A549 (cell line): ENCODE measurements around the gene TSPAN10. TPM values are rescaled to one million over a fixed set of nuclear protein-coding genes. Genes with fewer than 3 reads are reported as not detected.

ENCODE experiments used
- ATAC-seq, 2 experiments: fragments of 200-7000 bp in 1 of 2; fragments of >200 bp in 1 of 2; cut with Nextera tagmentation in 1 of 2; cut with Tn5 transposase in 1 of 2; 3 replicates each; pipeline versions ENCODE4 v1.8.0 to v1.9.1; 2018 to 2020; ENCODE audit warnings: mild to moderate bottlenecking in 1 of 2, moderate library complexity in 1 of 2
- CTCF ChIA-PET: fragments of 300-600 bp; sonication (Branson Sonifier 250); formaldehyde crosslinking; extraction: SDS; loops from one replicate; lab custom pipeline; 2021; ENCODE audit warnings: antibody characterized with exemption, inconsistent platforms; lab: Yijun Ruan, JAX
- POLR2A ChIA-PET: fragments of 350-600 bp; formaldehyde crosslinking; extraction: SDS; loops from one replicate; lab custom pipeline; 2021; ENCODE audit warnings: antibody characterized with exemption, inconsistent platforms; lab: Yijun Ruan, JAX
- DNase-seq, 2 experiments: peaks; one replicate each; pipeline versions ENCODE4 v3.0.0 to v3.0.0-alpha.2; 2011 to 2016; ENCODE audit warnings: low read depth in 1 of 2, low spot score in 1 of 2
- FAIRE-seq: peaks from 2 replicates; lab custom pipeline; 2011; peaks lifted over from hg19 to GRCh38; lab: Jason Lieb, UNC
- H3K27ac ChIP-seq, 2 experiments: fragments of >200 bp; sonication (Bioruptor Twin); formaldehyde crosslinking; 3 replicates each; pipeline ENCODE4 v1.5.1; 2016 to 2017
- H3K4me1 ChIP-seq: fragments of >200 bp; sonication (Bioruptor Twin); formaldehyde crosslinking; 3 replicates; pipeline ENCODE4 v1.6.1; 2016
- H3K4me2 ChIP-seq: fragments of >200 bp; sonication (Bioruptor Twin); formaldehyde crosslinking; 3 replicates; pipeline ENCODE4 v1.6.1; 2016
- H3K4me3 ChIP-seq: fragments of >200 bp; sonication (Bioruptor Twin); formaldehyde crosslinking; 3 replicates; pipeline ENCODE4 v1.5.1; 2016
- H3K9me3 ChIP-seq: fragments of >200 bp; sonication (Bioruptor Twin); formaldehyde crosslinking; 3 replicates; pipeline ENCODE4 v1.6.1; 2016
- ATOH8 ChIP-seq: fragments of 250-450 bp; sonication (Bioruptor Pico); IDR thresholded peaks from 2 replicates; pipeline ENCODE4 v1.5.0; 2020; ENCODE audit warnings: low read depth, mild to moderate bottlenecking, moderate library complexity
- BCL3 ChIP-seq: fragments of >200 bp; sonication (Bioruptor Twin); formaldehyde crosslinking; IDR thresholded peaks from 3 replicates; pipeline ENCODE4 v1.6.1; 2016
- CBX2 ChIP-seq: fragments of 200-600 bp; sonication (generic); IDR thresholded peaks from 2 replicates; pipeline ENCODE4 v1.6.1; 2016; ENCODE audit warnings: low read depth, mild to moderate bottlenecking, borderline replicate concordance
- CHD2 ChIP-seq: fragments of 150-350 bp; IDR thresholded peaks from 2 replicates; pipeline ENCODE4 v1.6.1; 2014; ENCODE audit warnings: low read length; ENCODE audit not compliant: partially characterized antibody
- E2F6 ChIP-seq: IDR thresholded peaks from 2 replicates; pipeline ENCODE4 v1.6.1; 2012; ENCODE audit warnings: low read depth, borderline replicate concordance
- EHF ChIP-seq: fragments of 250-450 bp; sonication (Bioruptor Pico); IDR thresholded peaks from 2 replicates; pipeline ENCODE4 v1.5.0; 2020; ENCODE audit warnings: mild to moderate bottlenecking
- EHMT2 ChIP-seq: fragments of 200-600 bp; sonication (generic); IDR thresholded peaks from 2 replicates; pipeline ENCODE4 v1.6.1; 2016; ENCODE audit warnings: antibody characterized with exemption, low read depth, mild to moderate bottlenecking, moderate library complexity
- FOSL2 ChIP-seq, 2 experiments: fragments of 450-650 bp in 1 of 2; fragments of >200 bp in 1 of 2; sonication (Bioruptor Twin) in 1 of 2; formaldehyde crosslinking; IDR thresholded peaks; 2 replicates each; pipeline versions ENCODE4 v1.5.0 to v1.6.1; 2016 to 2020; ENCODE audit warnings: mild to moderate bottlenecking in 1 of 2, moderate library complexity in 1 of 2
- FOXS1 ChIP-seq: fragments of 250-450 bp; sonication (Bioruptor Pico); IDR thresholded peaks from 2 replicates; pipeline ENCODE4 v1.5.0; 2020; ENCODE audit warnings: mild to moderate bottlenecking, moderate library complexity
- HDAC2 ChIP-seq: fragments of 200-600 bp; sonication (generic); IDR thresholded peaks from 2 replicates; pipeline ENCODE4 v1.6.1; 2016
- HOXB13 ChIP-seq: fragments of 250-450 bp; sonication (Bioruptor Pico); IDR thresholded peaks from 2 replicates; pipeline ENCODE4 v1.5.0; 2020; ENCODE audit warnings: low read depth, mild to moderate bottlenecking, moderate library complexity
- HOXB5 ChIP-seq: fragments of 250-450 bp; sonication (Bioruptor Pico); IDR thresholded peaks from 2 replicates; pipeline ENCODE4 v1.5.0; 2020; ENCODE audit warnings: mild to moderate bottlenecking, moderate library complexity
- JUNB ChIP-seq: fragments of >200 bp; sonication (Bioruptor Twin); formaldehyde crosslinking; IDR thresholded peaks from 2 replicates; pipeline ENCODE4 v1.6.1; 2016
- KDM5A ChIP-seq: fragments of 200-600 bp; sonication (generic); IDR thresholded peaks from 2 replicates; pipeline ENCODE4 v1.6.1; 2016; ENCODE audit warnings: antibody characterized with exemption, mild to moderate bottlenecking
- MAZ ChIP-seq: fragments of 150-350 bp; IDR thresholded peaks from 2 replicates; pipeline ENCODE4 v1.6.1; 2014; ENCODE audit warnings: antibody characterized with exemption, low read depth, low read length, borderline replicate concordance
- MYC ChIP-seq: IDR thresholded peaks from 2 replicates; pipeline ENCODE4 v1.6.1; 2012; ENCODE audit warnings: mild to moderate bottlenecking, inconsistent platforms, low read length, improper control_type of control experiment, borderline replicate concordance
- NPAS2 ChIP-seq: fragments of 250-450 bp; sonication (Bioruptor Pico); IDR thresholded peaks from 2 replicates; pipeline ENCODE4 v1.8.0; 2022; ENCODE audit warnings: mild to moderate bottlenecking, moderate library complexity, borderline replicate concordance
- PHF8 ChIP-seq: fragments of 200-600 bp; sonication (generic); IDR thresholded peaks from 2 replicates; pipeline ENCODE4 v1.6.1; 2016; ENCODE audit warnings: low read depth, mild to moderate bottlenecking, antibody characterized with exemption, moderate library complexity, borderline replicate concordance
- POLR2A ChIP-seq: IDR thresholded peaks from 2 replicates; pipeline ENCODE4 v1.6.1; 2012; ENCODE audit warnings: mild to moderate bottlenecking, low read length
- POLR2AphosphoS2 ChIP-seq: conservative IDR thresholded peaks from 2 replicates; pipeline ENCODE4 v1.6.1; 2012; ENCODE audit warnings: low read length, improper control_type of control experiment, inconsistent platforms
- RAD21 ChIP-seq, 2 experiments: fragments of >200 bp in 1 of 2; sonication (Bioruptor Twin) in 1 of 2; formaldehyde crosslinking in 1 of 2; IDR thresholded peaks in 1 of 2; conservative IDR thresholded peaks in 1 of 2; 2 replicates in 1 of 2; 3 replicates in 1 of 2; pipeline ENCODE4 v1.6.1; 2012 to 2018; ENCODE audit warnings: inconsistent platforms in 1 of 2
- RCOR1 ChIP-seq: fragments of 150-350 bp; IDR thresholded peaks from 2 replicates; pipeline ENCODE4 v1.6.1; 2014; ENCODE audit warnings: antibody characterized with exemption, low read length, low read depth
- RNF2 ChIP-seq: fragments of 200-600 bp; sonication (generic); IDR thresholded peaks from 2 replicates; pipeline ENCODE4 v1.6.1; 2016; ENCODE audit warnings: low read depth, mild to moderate bottlenecking, antibody characterized with exemption, moderate library complexity, borderline replicate concordance
- TFCP2L1 ChIP-seq: fragments of 250-450 bp; sonication (Bioruptor Pico); IDR thresholded peaks from 2 replicates; pipeline ENCODE4 v1.5.0; 2021; ENCODE audit warnings: mild to moderate bottlenecking
- TP53 ChIP-seq: fragments of 250-450 bp; sonication (Bioruptor Pico); IDR thresholded peaks from 2 replicates; pipeline ENCODE4 v1.5.0; 2021; ENCODE audit warnings: mild to moderate bottlenecking, moderate library complexity
- ZC3H11A ChIP-seq: fragments of 450-650 bp; IDR thresholded peaks from 2 replicates; pipeline ENCODE4 v1.6.1; 2014; ENCODE audit warnings: antibody characterized with exemption, mild to moderate bottlenecking
- ZSCAN20 ChIP-seq: fragments of 250-450 bp; sonication (Bioruptor Pico); IDR thresholded peaks from 2 replicates; pipeline ENCODE4 v1.8.0; 2022; ENCODE audit warnings: mild to moderate bottlenecking, moderate library complexity
- WGBS: methylation state at CpG from one replicate; pipeline ENCODE4 v1.1.6; 2017; ENCODE audit errors: missing lambda C conversion rate; 5-methylcytosine and 5-hydroxymethylcytosine counted together
- polyA plus RNA-seq, 4 experiments: library from polyadenylated mRNA; depleted of rRNA in 3 of 4; stranded (reverse); fragments of >200 nt; fragmentation: RNase III in 1 of 4; extraction: RNeasy Plus Mini Kit Qiagen cat#74134 plus additional on column Dnase treatment in 1 of 4; gene quantifications; 2 replicates in 3 of 4; 3 replicates in 1 of 4; pipeline ENCODE4 v1.2.3, GENCODE V29; 2011 to 2017
- TF ChIP-seq, protein P1 (sequence below): fragments of >200 bp; sonication (Bioruptor Twin); formaldehyde crosslinking; IDR thresholded peaks from 3 replicates; pipeline ENCODE4 v1.5.1; 2016

TSPAN10 gene
- polyA plus RNA-seq, 2 of the 4 experiments (the other 2 are of a cell fraction): 1.4 to 6.3 TPM

DNA sequence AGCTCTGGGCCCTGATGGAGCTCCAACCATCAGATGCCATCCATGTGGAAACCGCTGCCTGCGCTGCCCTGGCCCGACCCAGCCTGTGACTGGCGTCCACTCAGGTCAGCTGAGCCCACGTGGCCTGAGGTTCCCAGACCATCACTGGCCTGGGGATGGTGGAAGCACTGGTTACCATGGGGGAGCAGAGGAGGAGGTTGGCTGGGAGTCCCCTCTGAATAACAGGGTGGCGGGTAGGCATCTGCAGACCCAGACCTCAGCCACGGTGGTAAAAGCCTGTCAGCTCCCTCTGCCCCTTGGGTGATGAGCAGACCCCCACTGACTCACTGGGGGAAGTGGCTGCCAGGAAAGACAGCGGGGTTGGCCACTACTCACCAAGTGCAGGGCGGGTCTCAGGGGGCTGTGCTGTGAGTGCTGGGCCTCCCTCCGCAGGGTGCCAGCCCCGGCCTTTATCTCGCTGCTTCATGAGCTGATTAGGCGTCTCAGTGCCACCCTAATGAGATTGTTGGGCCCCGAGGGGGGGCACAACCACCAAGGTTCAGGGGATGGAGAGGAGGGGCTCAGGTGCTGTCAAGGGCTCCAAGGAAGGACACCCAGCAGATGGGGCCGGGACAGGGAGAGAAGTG lies 19.2 kb downstream of the TSPAN10 start, which contains the start of gene PDE6G:
PDE6G (minus strand) TSS at position 425 of the 626 bp plus-strand sequence. CDS start 3,237 bp downstream, outside the sequence.
- WGBS: 83% methylated on average over 15 of the region's 15 CpGs
- POLR2A ChIA-PET: interaction anchor here (1.0 to 1.4 kb wide), 2 partner anchors 11 to 19 kb away, joined by 3 read pairs; partner anchors contain the start of genes CCDC137, NPLOC4 and TSPAN10
- FAIRE-seq (no peak), DNase-seq (no peak), ATAC-seq (0 out of 6 replicates have a peak, but pooled peaks of 1 of the 2 experiments have one; percentile 5)
- Histone ChIP-seq H3K9me3 (no peaks in the 10 kb centered on the region), H3K4me1 (peaks cover 9% of the 10 kb centered on the region), H3K27ac (peak within 1 kb of the TSS in 1 of 2 experiments; percentile 2; a peak in 1 of 6 replicates), H3K4me2 (no peak within 1 kb of the TSS), H3K4me3 (no peak within 1 kb of the TSS)
- CTCF ChIA-PET: interaction anchor here (0.8 to 3.4 kb wide), 7 partner anchors 9 to 55 kb away, joined by 3 to 17 read pairs (median 4); no protein-coding TSS in a partner anchor
- TF ChIP-seq TP53 (CRISPR knock-in tag): no peak
- TF ChIP-seq FOSL2 (IDR thresholded peaks at IDR 0.05): no peak
- TF ChIP-seq FOSL2 (CRISPR knock-in tag; IDR thresholded peaks at IDR 0.05): no peak
- TF ChIP-seq PHF8: no peak
- no peak for TF ChIP-seq FOXS1
- no peak for TF ChIP-seq KDM5A
- TF ChIP-seq RNF2: no peak
- TF ChIP-seq BCL3: no peak
- no peak for TF ChIP-seq EHMT2
- TF ChIP-seq RCOR1: no peak
- TF ChIP-seq, protein P1, sequence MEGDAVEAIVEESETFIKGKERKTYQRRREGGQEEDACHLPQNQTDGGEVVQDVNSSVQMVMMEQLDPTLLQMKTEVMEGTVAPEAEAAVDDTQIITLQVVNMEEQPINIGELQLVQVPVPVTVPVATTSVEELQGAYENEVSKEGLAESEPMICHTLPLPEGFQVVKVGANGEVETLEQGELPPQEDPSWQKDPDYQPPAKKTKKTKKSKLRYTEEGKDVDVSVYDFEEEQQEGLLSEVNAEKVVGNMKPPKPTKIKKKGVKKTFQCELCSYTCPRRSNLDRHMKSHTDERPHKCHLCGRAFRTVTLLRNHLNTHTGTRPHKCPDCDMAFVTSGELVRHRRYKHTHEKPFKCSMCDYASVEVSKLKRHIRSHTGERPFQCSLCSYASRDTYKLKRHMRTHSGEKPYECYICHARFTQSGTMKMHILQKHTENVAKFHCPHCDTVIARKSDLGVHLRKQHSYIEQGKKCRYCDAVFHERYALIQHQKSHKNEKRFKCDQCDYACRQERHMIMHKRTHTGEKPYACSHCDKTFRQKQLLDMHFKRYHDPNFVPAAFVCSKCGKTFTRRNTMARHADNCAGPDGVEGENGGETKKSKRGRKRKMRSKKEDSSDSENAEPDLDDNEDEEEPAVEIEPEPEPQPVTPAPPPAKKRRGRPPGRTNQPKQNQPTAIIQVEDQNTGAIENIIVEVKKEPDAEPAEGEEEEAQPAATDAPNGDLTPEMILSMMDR: no peak
- TF ChIP-seq MYC: no peak
- TF ChIP-seq TFCP2L1 (CRISPR knock-in tag): no peak
- TF ChIP-seq ZSCAN20: no peak
- no peak for TF ChIP-seq HOXB13
- no peak for TF ChIP-seq POLR2AphosphoS2

DNA sequence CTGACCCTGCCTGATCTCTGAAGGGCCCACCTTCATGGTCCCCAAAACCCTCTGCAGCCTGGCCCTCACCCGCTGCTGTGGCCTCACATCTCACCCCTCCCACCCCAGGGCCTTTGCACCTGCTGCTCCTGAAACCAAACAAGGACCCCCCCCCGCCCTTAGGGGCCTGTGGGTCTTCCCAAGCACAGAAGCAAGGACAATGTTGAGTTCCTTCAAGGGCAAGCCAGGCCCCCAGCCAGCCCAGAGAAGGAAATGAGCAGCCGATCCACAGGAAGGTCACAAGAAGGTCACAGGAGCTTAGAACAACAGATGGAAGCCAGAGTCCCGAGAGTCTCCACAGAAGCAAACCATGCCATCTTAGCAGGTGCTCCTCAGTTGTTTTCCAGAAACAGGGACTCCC lies 19.8 kb downstream of the TSPAN10 start:
- Histone ChIP-seq H3K4me2 (no peak overlapping the region), H3K4me3 (no peak overlapping the region), H3K27ac (no peak overlapping the region), H3K4me1 (peaks cover 3% of the 10 kb centered on the region), H3K9me3 (no peaks in the 10 kb centered on the region)
- CTCF ChIA-PET: interaction anchor here (1.1 to 3.4 kb wide), 5 partner anchors 15 to 55 kb away, joined by 3 to 17 read pairs (median 6); no protein-coding TSS in a partner anchor
- ATAC-seq (no peak), DNase-seq (no peak), FAIRE-seq (no peak)
- 87% methylated on average over 3 of the region's 4 CpGs for WGBS
- TF ChIP-seq E2F6: no peak
- TF ChIP-seq CHD2: no peak
- TF ChIP-seq EHF (CRISPR knock-in tag): no peak
- no peak for TF ChIP-seq HOXB13
- TF ChIP-seq MAZ: no peak
- TF ChIP-seq NPAS2 (CRISPR knock-in tag): no peak
- TF ChIP-seq HOXB5 (CRISPR knock-in tag): no peak
- no peak for TF ChIP-seq JUNB
- TF ChIP-seq FOSL2 (IDR thresholded peaks at IDR 0.05): no peak
- TF ChIP-seq FOSL2 (CRISPR knock-in tag; IDR thresholded peaks at IDR 0.05): no peak
- no peak for TF ChIP-seq POLR2A
- TF ChIP-seq RAD21 (conservative IDR thresholded peaks at IDR 0.05 in 1 of 2, IDR thresholded peaks at IDR 0.05 in 1 of 2): no peak
- TF ChIP-seq TFCP2L1 (CRISPR knock-in tag): no peak
- TF ChIP-seq HDAC2: no peak
- TF ChIP-seq ZC3H11A: no peak
- TF ChIP-seq ZSCAN20: no peak
- no peak for TF ChIP-seq ATOH8
- TF ChIP-seq RCOR1: no peak
- TF ChIP-seq CBX2: no peak
- POLR2A ChIA-PET: interaction anchor here (1.4 kb wide), 1 partner anchor 20 kb away, joined by 3 read pairs; the partner anchor contains the start of genes NPLOC4 and TSPAN10
